Right lobe of liver (tissue), 4 donors: ENCODE data around the gene TFF1.

Source experiments
- CTCF ChIP-seq, 4 donors: fragments of 200-600 bp in 3 of 4; fragments of 450-650 bp in 1 of 4; IDR thresholded peaks; one replicate each; pipeline versions ENCODE4 v1.5.1 to v1.8.0; 2016 to 2022; ENCODE audit warnings: antibody characterized with exemption in 4 of 4, mild to moderate bottlenecking in 2 of 4
- POLR2A ChIP-seq: fragments of 450-650 bp; IDR thresholded peaks from one replicate; pipeline ENCODE4 v1.6.1; 2017; ENCODE audit warnings: antibody characterized with exemption, mild to moderate bottlenecking
- donor health status: DM: no; HTN: no; CAD: no.
- donor health status: DM: no; HTN: no; CAD: no.
- donor health status: DM: no; HTN: yes; CAD: no.

GRCh38 chr21:42313501-42313969 is 52.8 kb downstream of the TFF1 start:
- TF ChIP-seq CTCF (IDR thresholded peaks at IDR 0.05) (no peak), POLR2A (no peak)
